Loucy (cell line): Measurements from ENCODE around the gene WDR4.

Experiments used
- EZH2phosphoT487 ChIP-seq: fragments of 200-600 bp; IDR thresholded peaks from 2 replicates; pipeline ENCODE4 v1.6.1; 2018; ENCODE audit warnings: antibody characterized with exemption, mild to moderate bottlenecking, moderate library complexity, borderline replicate concordance
- TF ChIP-seq, protein P1 (sequence below): fragments of 200-600 bp; sonication (generic); conservative IDR thresholded peaks from 2 replicates; pipeline ENCODE4 v1.5.1; 2014; ENCODE audit warnings: mild to moderate bottlenecking, antibody characterized with exemption, low read length

DNA sequence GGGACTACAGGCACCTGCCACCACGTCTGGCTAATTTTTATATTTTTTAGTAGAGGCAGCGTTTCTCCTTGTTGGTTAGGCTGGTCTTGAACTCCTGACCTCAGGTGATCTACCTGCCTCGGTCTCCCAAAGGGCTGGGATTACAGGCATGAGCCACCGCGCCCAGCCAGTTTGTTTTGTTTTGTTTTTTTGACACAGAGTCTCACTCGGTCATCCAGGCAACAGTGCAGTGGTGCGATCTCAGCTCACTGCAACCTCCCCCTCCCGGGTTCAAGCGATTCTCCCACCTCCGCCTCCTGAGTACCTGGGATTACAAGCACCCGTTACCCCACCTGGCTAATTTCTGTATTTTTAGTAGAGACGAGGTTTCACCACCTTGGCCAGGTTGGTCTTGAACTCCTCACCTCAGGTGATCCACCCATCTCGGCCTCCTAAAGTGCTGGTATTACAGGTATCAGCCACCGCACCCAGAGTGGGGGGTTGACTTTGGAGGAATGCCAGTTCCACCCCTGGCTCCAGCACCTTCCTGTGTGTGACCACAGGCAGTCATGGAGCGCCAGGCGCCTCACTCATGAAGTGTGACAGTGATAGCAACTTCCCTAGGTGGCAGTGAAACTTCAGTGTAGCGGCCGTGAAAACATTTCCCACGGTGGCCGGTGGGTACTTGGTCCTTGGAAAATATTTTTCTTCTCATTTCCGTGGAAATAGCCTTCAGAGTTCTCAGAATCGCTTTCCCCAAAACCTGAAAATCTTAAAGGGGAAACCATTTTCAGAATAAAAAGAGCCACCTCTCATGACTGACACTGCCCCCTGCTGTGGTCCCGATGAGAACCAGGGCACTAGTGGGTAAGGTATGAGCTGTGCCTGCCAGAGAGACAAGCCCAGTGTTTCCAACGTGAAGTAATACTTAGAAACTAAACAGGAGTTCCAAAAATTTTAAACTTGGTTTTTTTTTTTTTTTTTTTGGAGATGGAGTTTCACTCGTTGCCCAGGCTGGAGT, 48.6 kb downstream of the WDR4 start:
- TF ChIP-seq, protein P1, sequence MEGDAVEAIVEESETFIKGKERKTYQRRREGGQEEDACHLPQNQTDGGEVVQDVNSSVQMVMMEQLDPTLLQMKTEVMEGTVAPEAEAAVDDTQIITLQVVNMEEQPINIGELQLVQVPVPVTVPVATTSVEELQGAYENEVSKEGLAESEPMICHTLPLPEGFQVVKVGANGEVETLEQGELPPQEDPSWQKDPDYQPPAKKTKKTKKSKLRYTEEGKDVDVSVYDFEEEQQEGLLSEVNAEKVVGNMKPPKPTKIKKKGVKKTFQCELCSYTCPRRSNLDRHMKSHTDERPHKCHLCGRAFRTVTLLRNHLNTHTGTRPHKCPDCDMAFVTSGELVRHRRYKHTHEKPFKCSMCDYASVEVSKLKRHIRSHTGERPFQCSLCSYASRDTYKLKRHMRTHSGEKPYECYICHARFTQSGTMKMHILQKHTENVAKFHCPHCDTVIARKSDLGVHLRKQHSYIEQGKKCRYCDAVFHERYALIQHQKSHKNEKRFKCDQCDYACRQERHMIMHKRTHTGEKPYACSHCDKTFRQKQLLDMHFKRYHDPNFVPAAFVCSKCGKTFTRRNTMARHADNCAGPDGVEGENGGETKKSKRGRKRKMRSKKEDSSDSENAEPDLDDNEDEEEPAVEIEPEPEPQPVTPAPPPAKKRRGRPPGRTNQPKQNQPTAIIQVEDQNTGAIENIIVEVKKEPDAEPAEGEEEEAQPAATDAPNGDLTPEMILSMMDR = peak; percentile 48
- TF ChIP-seq EZH2phosphoT487 = no peak
